GM18498 (cell line): Measurements from ENCODE around the gene RUFY2.

Experiments used
- ATAC-seq: cut with Tn5 transposase; IDR thresholded peaks from one replicate; pipeline ENCODE4 v1.9.1; 2021; ENCODE audit warnings: mild to moderate bottlenecking, moderate library complexity; ENCODE audit not compliant: unreplicated experiment

The RUFY2 gene

DNA sequence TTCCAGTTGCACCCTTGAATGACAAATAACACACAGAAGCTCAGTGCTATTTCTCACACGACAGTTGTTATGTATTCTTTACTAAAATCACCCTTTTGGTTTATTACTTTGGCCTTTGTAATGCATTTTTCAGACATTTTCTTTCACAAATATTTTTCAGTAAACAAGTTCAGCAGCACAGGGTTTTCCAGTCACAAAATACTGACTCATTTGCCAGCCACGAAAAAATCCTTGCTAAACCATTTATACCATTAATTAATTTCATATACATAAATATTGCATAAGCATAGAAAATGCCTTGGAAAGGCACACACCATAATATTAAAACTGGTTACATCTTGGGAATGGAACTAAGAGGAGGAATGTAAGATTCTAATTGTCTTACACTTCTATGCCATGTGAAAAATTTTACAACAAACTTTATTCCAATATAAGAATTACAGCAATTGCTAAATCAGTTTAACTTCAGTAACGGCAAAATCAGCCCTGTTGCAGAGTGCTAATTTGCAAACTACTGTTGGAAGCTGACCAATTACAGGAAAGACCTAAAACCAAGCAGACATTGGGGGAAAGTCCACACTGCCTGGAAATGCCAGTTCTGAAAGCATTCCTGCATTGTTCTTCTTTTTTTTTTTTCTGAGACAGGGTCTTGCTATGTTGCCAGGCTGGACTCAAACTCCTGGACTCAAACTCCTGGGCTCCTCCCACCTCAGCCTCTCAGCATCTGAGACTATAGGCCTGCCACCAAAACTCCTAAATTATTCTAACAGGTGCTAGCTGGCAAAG lies 42.8 kb downstream of the RUFY2 start:
- ATAC-seq: no peak

DNA sequence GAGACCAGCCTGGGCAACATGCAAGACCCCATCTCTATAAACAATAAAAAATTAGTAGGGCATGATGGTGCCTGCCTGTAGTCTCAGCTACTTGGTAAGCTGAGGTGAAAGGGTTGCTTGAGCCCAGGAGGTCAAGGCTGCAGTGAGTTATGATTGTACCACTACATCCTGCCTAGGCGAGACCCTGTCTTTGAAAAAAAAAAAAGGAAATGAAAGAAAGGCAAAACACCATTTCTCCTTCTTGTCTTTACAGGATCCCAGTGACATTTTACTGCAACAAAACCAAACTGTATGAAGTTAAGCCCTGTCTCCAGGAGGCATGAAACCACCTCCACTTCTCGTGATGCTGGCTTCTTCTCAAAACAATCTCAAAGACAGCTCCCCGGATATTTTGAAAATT lies 44.5 kb downstream of the RUFY2 start:
- no peak for ATAC-seq

DNA sequence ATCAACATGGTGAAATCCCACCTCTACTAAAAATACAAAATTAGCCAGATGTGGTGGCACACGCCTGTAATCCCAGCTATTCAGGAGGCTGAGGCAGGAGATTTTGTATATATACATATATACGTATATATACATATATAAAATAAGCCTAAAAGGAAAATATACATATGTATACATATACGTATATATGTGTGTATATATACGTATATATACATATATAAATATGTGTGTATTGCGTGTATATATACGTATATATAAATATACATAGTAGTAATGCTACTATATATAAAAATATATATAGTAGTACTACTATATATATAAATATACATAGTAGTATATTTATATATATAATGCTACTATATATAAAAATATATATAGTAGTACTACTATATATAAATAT lies 47.9 kb downstream of the RUFY2 start:
- ATAC-seq: no peak

DNA sequence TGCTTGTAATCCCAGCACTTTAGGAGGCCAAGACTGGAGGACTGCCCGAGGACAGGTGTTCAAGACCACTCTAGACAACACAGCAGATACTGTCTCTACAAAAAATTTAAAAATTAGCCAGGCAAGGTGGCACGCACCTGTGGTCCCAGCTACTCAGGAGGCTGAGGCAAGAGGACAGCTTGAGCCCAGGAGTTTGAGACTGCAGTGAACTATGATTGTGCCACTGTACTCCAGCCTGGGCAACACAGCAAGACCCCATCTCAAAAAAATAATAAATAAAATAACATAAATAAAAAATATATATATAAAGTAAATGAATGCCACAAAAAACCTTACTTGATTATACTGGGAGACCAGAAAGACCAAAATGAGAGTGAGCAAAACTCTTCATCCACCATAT lies 53.5 kb downstream of the RUFY2 start:
- ATAC-seq: no peak

DNA sequence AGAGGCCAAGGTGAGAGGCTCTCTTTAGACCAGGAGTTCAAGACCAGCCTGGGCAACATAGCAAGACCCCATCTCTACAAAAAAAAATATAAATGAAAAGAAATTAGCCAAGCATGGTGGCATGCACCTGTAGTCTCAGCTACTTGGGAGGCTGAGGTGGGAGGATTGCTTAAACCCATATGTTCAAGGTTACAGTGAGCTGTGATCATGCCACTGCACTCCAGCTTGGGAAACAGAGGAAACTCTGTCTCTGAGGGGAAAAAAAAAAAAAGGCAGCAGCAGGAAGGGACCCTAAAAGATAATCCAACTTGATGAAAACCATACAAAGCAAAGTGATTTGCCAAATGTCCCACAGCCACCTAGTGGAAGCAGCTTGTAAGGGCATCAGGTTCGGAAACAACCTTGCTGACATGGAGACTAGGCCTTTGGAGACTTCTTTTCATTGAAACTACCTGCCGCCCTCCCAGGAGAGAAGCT lies 58.8 kb downstream of the RUFY2 start:
- ATAC-seq: peak; percentile 53

DNA sequence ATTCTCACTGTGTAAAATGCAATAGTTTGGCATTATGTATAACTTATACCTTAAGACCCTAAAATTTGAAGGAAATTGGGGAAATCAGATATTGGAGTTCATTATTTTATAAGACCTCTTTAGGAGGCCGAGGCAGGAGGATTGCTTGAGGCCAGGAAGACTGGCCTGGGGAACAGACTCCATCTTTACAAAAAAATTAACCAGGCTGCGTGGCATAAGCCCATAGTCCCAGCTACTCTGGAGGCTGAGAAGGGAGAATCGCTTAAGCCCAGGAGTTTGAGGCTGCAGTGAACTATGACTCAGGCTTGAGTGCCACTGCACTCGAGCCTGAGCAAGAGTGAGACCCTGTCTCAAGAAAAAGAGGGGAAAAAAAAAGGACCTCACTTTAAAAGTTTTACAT lies 60.3 kb downstream of the RUFY2 start:
- no peak for ATAC-seq

DNA sequence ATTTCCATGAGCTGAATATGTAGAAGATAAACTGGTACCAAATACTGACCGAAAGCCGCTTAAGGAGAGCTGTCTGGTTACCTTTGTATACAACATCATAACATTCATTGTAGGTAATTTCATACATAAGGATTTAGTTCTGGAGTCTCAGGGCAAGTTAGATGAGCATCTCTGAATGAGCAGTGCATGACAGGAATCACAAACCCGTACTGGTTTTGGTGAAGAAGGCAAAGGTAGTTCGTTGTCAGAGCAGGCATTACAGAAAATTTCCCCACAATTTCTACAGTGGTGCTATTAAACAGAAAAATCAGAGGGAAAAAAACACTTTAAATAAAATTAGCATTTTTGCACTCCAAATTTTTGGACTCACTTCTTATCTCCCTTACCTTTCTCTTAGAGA lies 61.5 kb downstream of the RUFY2 start:
- no peak for ATAC-seq

DNA sequence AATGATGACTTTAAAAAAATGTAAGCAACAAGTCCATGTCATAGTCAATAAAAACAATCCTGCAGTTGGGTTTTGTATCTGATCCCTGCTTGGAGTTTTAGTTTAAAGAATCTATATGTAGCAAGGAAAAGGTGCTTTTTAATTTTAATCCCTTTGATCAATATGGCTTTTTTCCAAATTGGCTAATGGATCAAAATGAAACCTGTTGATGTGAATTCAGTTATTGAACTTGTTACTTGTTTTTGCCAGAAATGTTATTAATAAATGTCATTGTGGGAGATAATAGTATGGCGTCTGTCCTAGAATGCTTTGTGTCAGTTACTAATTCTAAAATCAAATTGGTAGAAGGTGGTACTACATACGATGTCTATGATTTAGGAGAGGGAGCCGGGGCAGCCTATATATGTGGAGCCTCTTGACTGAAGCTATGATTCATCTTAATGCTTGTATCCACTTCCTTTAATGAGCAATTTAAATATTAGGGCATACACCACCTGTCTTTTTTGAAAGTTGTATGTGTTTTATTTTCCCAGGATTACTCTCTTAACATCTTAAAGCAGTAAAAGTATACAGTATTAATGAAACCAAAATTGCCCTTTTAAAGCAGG lies 64.1 kb downstream of the RUFY2 start:
- ATAC-seq: no peak

DNA sequence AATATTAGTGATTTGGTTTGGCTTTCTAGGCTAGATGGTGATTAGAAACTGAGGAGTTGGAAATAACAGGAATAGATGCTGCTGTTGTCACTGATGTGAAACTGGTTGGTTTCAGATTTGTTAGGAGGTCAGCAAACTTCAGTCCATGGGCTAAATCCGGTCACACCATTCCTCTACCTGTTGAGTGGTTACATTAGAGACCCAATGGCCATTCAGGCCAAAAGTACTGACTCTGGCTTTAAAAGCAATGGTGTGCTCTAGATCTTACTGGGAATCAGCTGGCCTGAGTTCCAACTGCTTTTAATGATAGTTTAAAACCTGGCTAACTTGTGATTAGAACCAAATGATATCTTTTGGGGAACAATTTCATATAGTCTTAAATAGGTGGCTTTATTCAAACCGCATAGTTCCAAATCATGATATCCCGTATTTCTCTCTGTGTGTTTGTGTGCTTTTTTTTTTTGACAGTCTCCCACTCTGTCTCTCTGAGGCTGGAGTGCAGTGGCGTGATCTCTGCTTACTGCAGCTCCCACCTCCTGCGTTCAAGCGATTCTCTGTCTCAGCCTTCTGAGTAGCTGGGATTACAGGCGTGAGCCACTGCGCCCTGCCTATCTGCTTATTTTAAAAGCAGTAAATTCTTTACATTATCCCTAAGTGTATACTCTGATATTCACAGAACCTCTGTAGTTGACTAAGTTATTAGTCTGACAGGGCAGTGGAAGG lies 66.6 kb downstream of the RUFY2 start:
- no peak for ATAC-seq

DNA sequence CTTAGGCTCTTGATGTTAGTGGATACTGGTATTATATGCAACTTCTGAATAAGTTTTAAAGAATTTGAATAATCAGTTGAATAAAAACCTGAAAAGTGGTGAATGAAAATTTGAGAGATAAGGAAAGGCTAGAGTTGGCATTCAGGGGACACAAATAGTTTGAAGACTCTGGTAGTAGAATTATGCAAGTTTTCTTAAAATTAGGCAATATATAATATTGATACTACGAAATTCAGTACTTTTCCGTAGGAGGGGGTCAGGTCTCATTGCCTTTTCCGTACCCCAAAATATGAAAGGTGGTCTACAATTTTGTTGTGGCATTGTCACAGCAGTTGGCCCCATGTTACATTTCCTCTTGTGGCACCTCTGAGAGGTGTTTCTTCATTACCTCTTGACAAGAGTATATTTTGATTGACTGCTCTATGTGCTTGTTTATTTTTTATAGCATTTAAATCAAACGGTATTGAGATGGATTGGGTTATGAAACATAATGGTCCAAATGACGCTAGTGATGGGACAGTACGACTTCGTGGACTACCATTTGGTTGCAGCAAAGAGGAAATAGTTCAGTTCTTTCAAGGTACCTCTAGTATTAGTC lies 70.2 kb downstream of the RUFY2 start:
- ATAC-seq: no peak

DNA sequence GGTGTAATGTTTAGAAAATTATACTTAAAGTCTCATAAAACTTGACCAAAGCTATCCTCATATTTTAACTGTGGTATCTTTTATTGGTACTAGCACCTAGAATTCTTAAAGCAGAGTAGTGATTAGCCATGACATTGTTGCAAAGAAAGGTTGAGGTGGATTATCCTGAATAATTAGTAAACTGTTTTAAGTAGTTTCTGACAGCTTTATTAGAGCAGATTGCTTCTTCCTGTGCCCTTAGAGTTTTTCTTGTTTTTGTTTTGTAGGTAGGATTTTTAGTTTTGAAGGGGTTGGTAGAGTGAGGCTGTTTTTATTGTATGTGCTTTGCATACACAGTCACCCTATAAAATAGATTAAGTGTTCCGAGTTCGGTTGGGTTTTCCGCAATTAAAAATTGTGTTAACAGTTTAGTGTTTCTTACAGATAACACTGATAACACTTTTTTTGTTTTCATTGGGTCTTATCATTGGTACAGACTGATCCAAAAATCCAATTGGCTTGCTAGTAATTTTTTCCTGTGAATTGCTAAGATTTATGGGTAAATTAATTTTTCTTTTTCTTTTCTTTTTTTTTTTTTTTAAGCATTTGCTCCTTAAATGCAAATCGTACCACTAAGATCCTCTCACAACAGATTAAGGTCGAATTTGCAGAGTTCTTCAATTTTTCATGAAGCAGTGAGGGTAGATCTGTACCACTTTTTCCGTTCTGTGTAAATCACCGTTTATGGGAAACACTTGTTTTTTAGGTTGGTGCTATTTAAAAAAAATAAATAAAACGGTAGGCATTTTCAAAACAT lies 72.2 kb downstream of the RUFY2 start:
- ATAC-seq: no peak

DNA sequence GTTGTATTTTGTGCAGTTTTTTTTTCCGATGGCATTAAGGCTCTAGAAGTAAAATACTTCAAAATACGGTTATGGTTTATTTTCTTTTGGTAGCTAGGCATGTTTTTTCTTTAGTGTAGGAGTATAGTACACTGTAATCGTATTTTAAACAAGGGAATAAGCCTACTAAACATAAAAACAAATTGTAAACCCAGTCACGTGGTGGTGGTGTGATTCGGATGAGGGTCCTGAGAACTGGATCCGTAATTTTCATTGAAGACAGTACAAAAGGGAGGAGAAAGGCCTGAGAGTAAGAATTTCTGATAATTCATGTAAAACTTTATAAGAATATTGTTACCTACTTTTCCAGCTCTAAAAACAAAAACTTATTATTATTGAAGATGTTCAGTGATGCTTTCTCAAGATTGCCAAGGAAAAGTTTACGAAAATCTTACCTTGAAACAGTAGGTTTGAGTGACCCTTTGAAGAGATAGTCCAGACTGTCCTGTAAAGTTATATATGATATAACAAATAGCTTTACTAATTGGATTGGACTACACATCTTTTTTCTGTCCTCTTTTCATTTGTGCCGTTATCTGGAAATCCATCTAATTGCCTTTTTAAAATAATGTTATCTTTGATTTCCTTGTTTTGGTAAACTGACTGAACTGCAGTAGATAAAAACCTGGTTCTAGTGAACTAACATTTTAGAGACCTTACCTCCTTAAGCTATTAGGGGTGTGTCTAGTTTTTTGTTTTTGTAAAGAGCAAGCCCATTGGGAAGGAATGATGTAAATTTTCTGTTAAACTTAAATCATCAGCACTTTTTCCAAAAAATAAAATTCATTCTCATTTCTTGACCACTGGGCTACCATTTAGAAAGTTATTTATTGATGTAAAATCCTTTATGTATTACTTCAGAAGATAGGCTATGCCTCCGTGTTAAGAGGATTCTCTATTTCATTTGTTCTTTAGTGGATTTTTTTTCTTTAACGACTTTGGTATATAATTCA lies 73.3 kb downstream of the RUFY2 start:
- ATAC-seq: no peak

DNA sequence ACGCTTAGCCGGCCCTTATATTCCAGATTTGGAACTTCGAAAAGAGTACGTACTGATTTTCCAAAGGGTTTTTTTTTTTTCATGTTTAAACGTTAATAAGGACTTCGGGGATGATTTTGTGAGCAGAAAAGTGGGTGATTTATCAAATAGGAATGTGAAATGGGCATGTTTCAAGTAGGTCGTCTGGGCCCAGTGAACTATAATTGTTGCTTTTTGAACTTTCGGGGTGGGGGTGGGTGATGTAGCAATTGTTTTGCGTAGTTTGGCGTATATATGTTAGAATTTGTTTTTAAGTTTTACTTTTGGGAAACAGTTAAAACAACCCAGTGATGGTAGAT lies 74.0 kb downstream of the RUFY2 start:
- ATAC-seq: no peak

DNA sequence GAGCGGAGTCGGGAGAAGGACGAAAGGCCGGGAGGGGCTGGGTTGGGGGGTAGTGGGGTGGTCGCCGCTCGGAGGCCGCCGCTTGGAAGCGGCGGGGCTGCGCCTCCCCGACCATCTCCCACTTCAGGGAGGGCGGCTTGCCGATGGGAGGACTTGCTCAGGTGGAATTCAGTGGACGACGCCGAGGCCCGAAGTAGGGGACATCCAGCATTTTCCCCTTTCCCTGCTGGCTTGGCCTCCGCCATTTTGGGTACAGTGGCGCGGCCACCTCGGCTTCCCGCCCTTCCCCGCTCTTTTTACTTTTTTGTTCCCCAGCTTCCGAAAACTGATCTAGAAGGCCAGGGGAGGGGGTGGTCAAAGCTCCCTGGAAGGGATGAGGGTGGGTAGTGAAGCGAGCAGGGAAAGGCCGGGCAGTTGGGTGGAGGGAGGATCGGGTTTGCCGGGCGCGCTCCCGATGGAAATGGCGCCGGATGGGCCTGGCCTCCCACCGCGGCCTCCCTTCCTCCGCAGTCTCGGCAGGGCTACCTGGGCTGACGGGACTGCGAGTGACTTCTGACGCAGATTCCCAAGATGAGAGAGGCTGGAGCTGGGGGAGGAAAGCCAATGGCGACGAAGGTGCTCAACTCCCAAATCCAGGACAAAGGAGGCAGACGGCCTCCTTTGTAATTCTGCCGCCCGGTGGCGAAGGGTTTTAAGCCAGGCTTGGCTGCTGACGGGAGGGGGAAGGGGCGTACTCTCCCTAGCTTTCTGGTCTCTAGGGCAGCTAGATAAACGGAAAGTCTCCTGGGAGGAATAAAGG lies 74.6 kb downstream of the RUFY2 start, which contains the start of gene PBLD:
PBLD (minus strand) TSS at position 670 of the 799 bp plus-strand sequence. CDS start 26,084 bp downstream, outside the sequence.
- ATAC-seq: peak; percentile 25

DNA sequence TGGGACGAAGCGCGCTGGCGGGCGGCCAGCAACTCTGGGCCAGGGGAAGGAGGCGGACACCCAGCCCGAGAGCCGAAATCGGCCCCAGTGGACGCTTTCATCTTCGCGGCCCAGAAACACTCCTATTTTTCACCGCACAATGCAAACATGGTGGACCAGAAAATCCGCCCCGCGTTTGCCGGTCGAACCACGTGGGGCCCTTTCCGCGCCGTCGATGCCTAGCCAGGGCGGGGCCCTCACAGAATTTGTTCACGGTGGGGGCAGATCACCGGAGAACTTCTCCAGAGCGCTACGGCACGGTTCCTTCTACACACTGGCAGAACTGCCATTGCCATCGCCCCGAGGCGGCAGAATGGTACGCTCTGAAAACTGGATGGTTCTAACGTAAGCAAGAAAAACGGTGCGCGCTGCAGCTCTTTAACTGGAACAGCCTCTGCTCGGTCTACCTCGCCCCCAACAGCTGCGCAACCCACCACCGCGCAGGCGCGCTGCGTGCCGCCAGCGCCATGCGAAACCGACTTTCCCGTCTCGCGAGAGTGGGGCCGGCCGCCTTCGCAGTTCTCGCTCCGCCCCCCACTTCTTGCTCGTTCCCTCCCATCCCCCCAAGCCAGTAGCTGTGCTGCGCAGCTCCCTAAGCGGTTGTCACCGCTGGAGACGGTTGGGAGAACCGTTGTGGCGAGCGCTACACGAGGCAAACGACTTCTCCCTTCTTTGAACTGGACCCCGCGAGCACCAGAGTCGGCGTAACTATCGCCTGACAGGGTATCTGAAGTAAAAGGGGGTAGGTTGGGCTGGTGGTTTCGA lies 75.4 kb downstream of the RUFY2 start, which contains the start of gene HNRNPH3:
HNRNPH3 (plus strand) TSS at position 610 of the 804 bp plus-strand sequence. CDS start 5,158 bp downstream, outside the sequence.
- ATAC-seq: peak; percentile 83

DNA sequence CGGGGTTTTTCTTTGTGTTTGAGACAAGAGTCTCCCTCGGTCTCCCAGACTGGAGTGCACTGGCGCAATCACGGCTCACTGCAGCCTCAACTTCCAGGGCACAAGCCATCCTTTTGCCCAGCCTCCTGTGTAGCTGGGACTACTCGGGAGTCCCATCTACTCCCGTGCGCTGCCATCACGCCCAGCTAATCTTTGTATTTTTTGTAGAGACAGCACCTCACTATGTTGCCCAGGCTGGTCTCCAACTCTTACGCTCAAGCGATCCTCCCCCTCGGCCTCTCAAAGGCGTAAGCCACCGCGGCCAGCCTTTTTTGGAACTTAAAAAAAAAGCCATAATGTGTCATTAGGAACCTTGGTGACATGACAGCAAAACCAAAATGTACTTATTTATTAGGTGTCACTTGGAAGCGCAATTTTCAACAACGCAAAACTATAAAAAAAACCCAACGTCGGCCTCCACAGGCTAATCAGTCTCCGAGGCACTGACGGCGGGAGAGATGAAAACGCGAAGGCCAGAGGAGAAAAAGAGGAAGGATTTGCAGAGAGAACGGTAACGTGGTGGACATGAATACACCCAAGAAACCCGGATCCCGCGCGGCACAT lies 76.1 kb downstream of the RUFY2 start:
- ATAC-seq: no peak

DNA sequence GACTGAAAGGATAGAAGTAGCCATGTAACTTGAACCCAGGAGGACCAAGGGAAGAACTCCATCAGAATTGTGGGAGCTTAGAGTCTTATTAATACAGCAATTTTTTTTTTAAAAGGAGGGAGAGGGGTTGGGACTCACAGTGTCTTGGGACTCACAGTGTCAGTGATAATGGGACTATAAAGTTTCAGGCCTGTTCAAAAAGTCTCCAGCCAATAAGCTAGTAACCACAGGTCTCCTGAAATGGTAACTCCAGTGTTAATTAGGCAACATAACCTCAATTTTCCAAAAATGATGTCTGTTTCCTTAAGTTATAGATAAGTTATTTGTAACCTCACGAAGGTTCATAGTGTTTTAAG lies 77.6 kb downstream of the RUFY2 start:
- no peak for ATAC-seq
